Muscle layer of duodenum (tissue), 2 donors: ENCODE results near the gene GUCY1A2.

Source experiments
- H3K27ac ChIP-seq: one replicate; pipeline ENCODE4 v1.7.0; 2013; ENCODE audit warnings: mild to moderate bottlenecking, low read length
- H3K27me3 ChIP-seq: one replicate; pipeline ENCODE4 v1.7.0; 2013; ENCODE audit warnings: low read depth, mild to moderate bottlenecking, control low read depth, low read length
- H3K36me3 ChIP-seq, 2 donors: one replicate each; pipeline ENCODE4 v1.7.0; 2013; ENCODE audit warnings: low read length in 2 of 2, control low read depth in 1 of 2, mild to moderate bottlenecking in 1 of 2; ENCODE audit not compliant: insufficient read depth in 2 of 2, control insufficient read depth in 1 of 2
- H3K4me1 ChIP-seq, 2 donors: one replicate each; pipeline ENCODE4 v1.7.0; 2013; ENCODE audit warnings: low read length in 2 of 2, mild to moderate bottlenecking in 2 of 2, control low read depth in 1 of 2, moderate library complexity in 1 of 2; ENCODE audit not compliant: insufficient read depth in 2 of 2, control insufficient read depth in 1 of 2
- H3K4me3 ChIP-seq, 2 donors: one replicate each; pipeline ENCODE4 v1.7.0; 2013; ENCODE audit warnings: low read length in 2 of 2, low read depth in 1 of 2, mild to moderate bottlenecking in 1 of 2
- H3K9me3 ChIP-seq, 2 donors: one replicate each; pipeline ENCODE4 v1.7.0; 2013; ENCODE audit warnings: low read length in 2 of 2, control low read depth in 1 of 2, mild to moderate bottlenecking in 1 of 2; ENCODE audit not compliant: control insufficient read depth in 1 of 2
- donor health status: healthy.

GUCY1A2 gene

GRCh38 chr11:106969644-106970355 is 48.5 kb downstream of the GUCY1A2 start:
- no peaks in the 10 kb centered on the region for H3K4me1 ChIP-seq
- no peaks in the 10 kb centered on the region for H3K36me3 ChIP-seq
- H3K27ac ChIP-seq = no peak overlapping the region

GRCh38 chr11:106962995-106963394 is 55.3 kb downstream of the GUCY1A2 start:
- no peak overlapping the region for H3K4me3 ChIP-seq
- no peaks in the 10 kb centered on the region for H3K27me3 ChIP-seq
- no peaks in the 10 kb centered on the region for H3K9me3 ChIP-seq
- no peaks in the 10 kb centered on the region for H3K4me1 ChIP-seq
- H3K27ac ChIP-seq = no peak overlapping the region
- no peaks in the 10 kb centered on the region for H3K36me3 ChIP-seq

More at GRCh38 chr11:106969644-106970355, 48.5 kb downstream of the GUCY1A2 start:
- Histone ChIP-seq H3K9me3 (no peaks in the 10 kb centered on the region), H3K4me3 (no peak overlapping the region), H3K27me3 (no peaks in the 10 kb centered on the region)

GRCh38 chr11:106961518-106961917 is 56.8 kb downstream of the GUCY1A2 start:
- H3K27ac ChIP-seq = no peak overlapping the region
- H3K36me3 ChIP-seq = no peaks in the 10 kb centered on the region
- no peak overlapping the region for H3K4me3 ChIP-seq
- H3K4me1 ChIP-seq = no peaks in the 10 kb centered on the region
- H3K27me3 ChIP-seq = no peaks in the 10 kb centered on the region
- no peaks in the 10 kb centered on the region for H3K9me3 ChIP-seq

- H3K4me3 ChIP-seq = no peak overlapping the region
- no peaks in the 10 kb centered on the region for H3K36me3 ChIP-seq
- no peak overlapping the region for H3K27ac ChIP-seq
- H3K27me3 ChIP-seq = no peaks in the 10 kb centered on the region
- no peaks in the 10 kb centered on the region for H3K4me1 ChIP-seq
- H3K9me3 ChIP-seq = no peaks in the 10 kb centered on the region
Measured at GRCh38 chr11:106961048-106961447, 57.2 kb downstream of the GUCY1A2 start.

GRCh38 chr11:106959800-106960199 is 58.5 kb downstream of the GUCY1A2 start:
- no peak overlapping the region for H3K4me3 ChIP-seq
- H3K27me3 ChIP-seq = no peaks in the 10 kb centered on the region
- no peaks in the 10 kb centered on the region for H3K36me3 ChIP-seq
- H3K4me1 ChIP-seq = no peaks in the 10 kb centered on the region
- no peaks in the 10 kb centered on the region for H3K9me3 ChIP-seq
- H3K27ac ChIP-seq = no peak overlapping the region

- H3K27ac ChIP-seq = no peak overlapping the region
- H3K36me3 ChIP-seq = no peaks in the 10 kb centered on the region
- H3K4me1 ChIP-seq = no peaks in the 10 kb centered on the region
- H3K9me3 ChIP-seq = no peaks in the 10 kb centered on the region
- H3K27me3 ChIP-seq = no peaks in the 10 kb centered on the region
- H3K4me3 ChIP-seq = no peak overlapping the region
Measured at GRCh38 chr11:106959386-106959785, 58.9 kb downstream of the GUCY1A2 start.

- Histone ChIP-seq H3K36me3 (no peaks in the 10 kb centered on the region), H3K4me3 (no peak overlapping the region), H3K9me3 (no peaks in the 10 kb centered on the region), H3K27me3 (no peaks in the 10 kb centered on the region), H3K27ac (no peak overlapping the region), H3K4me1 (no peaks in the 10 kb centered on the region)
Measured at GRCh38 chr11:106958517-106959248, 59.6 kb downstream of the GUCY1A2 start.

- Histone ChIP-seq H3K4me1 (no peaks in the 10 kb centered on the region), H3K36me3 (no peaks in the 10 kb centered on the region), H3K27ac (no peak overlapping the region), H3K9me3 (no peaks in the 10 kb centered on the region), H3K27me3 (no peaks in the 10 kb centered on the region), H3K4me3 (no peak overlapping the region)
Measured at GRCh38 chr11:106957030-106957482, 61.2 kb downstream of the GUCY1A2 start.

- H3K27ac ChIP-seq = no peak overlapping the region
- no peaks in the 10 kb centered on the region for H3K9me3 ChIP-seq
- H3K27me3 ChIP-seq = no peaks in the 10 kb centered on the region
- no peaks in the 10 kb centered on the region for H3K36me3 ChIP-seq
- no peak overlapping the region for H3K4me3 ChIP-seq
- H3K4me1 ChIP-seq = no peaks in the 10 kb centered on the region
Measured at GRCh38 chr11:106950067-106950491, 68.2 kb downstream of the GUCY1A2 start.

GRCh38 chr11:106943089-106943488 is 75.2 kb downstream of the GUCY1A2 start:
- Histone ChIP-seq H3K27ac (no peak overlapping the region), H3K36me3 (no peaks in the 10 kb centered on the region), H3K4me3 (no peak overlapping the region), H3K27me3 (no peaks in the 10 kb centered on the region), H3K4me1 (no peaks in the 10 kb centered on the region), H3K9me3 (no peaks in the 10 kb centered on the region)

- Histone ChIP-seq H3K9me3 (no peaks in the 10 kb centered on the region), H3K27me3 (no peaks in the 10 kb centered on the region), H3K4me1 (no peaks in the 10 kb centered on the region), H3K4me3 (no peak overlapping the region), H3K36me3 (no peaks in the 10 kb centered on the region), H3K27ac (no peak overlapping the region)
Measured at GRCh38 chr11:106939157-106939556, 79.1 kb downstream of the GUCY1A2 start.
